ENCODE data around the gene NRAP. TPM values are rescaled to one million over a fixed set of nuclear protein-coding genes. Genes with fewer than 3 reads are reported as not detected.
A peak's percentile ranks its signal among the peaks of the same experiment; 100 is the strongest.

NRAP gene
- total RNA-seq, 1 donor from 2014 or later: not detected

DNA sequence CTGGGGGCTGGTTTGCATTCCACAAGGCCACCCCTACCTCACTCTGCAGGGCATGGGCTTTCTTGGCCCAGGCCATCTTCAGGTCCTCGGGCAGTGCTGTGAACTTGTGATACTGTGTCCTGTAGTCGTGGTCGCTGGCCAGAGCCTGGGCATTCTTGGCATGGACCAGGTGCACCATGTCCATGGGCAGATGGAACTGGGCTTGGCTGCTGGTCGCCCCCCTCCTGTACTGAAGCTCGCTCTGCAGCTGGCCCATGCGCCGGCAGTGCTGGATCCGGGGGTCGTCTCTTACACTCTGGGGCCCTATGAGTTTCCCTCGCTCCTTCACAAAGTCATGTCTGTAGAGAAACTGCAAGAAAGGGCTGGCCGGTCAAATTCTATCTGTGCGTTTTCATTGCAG lies 59.3 kb downstream of the NRAP start:
- peaks cover 20% of the 10 kb centered on the region for H3F3A ChIP-seq (ENCODE audit: low read depth)
- H2AFZ ChIP-seq (replicated peaks): no peak overlapping the region
- no peak overlapping the region for H3K4me2 ChIP-seq
- peak overlapping the region; percentile 8 for H3K27ac Mint-ChIP-seq
- no peak overlapping the region for H3K27ac ChIP-seq
- H3K36me3 Mint-ChIP-seq: no peaks in the 10 kb centered on the region
- no peaks in the 10 kb centered on the region for H3K27me3 ChIP-seq
- H4K20me1 ChIP-seq (ENCODE audit: low read depth): peaks cover 2% of the 10 kb centered on the region
- H3K27me3 Mint-ChIP-seq (ENCODE audit: insufficient read depth, low read depth): peaks cover 7% of the 10 kb centered on the region
- H3K9ac ChIP-seq: no peak overlapping the region
- TF ChIP-seq CTCF (IDR thresholded peaks at IDR 0.05) (no peak), EZH2phosphoT487 (IDR thresholded peaks at IDR 0.05) (no peak), EZH2 (IDR thresholded peaks at IDR 0.05) (no peak)
- DNase-seq (ENCODE audit: low spot score): no peak
- no peaks in the 10 kb centered on the region for H3K9me3 ChIP-seq (ENCODE audit: low read depth)
- peaks cover 30% of the 10 kb centered on the region for H3K4me1 Mint-ChIP-seq
- no peaks in the 10 kb centered on the region for H3K9me3 Mint-ChIP-seq
- no peak overlapping the region for H3K4me3 ChIP-seq
- H3K36me3 ChIP-seq: no peaks in the 10 kb centered on the region
- no peaks in the 10 kb centered on the region for H3K79me2 ChIP-seq (ENCODE audit: low read depth)
- peaks cover 4% of the 10 kb centered on the region for H3K4me1 ChIP-seq
- no peak overlapping the region for H3K4me3 Mint-ChIP-seq

DNA sequence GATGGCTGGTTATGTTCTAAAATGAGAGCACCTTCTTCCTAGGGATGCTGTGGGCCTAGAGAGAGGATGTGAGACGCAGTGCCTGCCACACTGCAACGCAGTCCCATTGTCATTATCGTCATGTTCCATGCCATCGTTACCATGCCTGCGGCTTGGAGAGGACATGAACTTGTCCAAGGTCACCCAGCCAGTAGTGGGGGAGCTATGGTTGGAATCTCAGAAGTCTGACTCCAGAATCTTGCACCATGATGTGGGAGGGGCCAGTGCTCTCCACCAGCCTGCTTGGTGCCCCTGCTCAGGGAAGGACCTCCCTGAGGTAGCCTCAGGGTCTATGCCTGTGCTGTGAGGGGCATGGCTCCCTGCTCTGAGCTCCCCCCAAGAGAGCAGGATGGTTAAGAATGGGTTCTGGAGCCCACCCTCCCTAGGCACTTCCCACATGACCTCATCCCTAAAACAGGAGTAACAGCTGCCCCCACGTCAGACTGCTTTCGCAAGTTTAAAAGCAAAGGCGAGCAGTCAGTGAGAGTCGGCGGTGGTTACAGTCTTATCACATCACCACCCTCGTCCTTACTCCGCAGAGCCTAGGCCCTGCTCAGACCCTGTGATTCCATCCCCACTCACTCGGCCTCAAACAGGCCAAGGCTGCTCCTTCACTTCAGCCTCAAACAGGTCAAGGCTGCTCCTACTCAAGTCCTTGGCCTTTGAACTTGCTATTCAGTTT lies 60.6 kb downstream of the NRAP start:
- Histone ChIP-seq H3K36me3 (no peaks in the 10 kb centered on the region), H3K4me1 (no peaks in the 10 kb centered on the region), H3F3A (ENCODE audit: low read depth) (peaks cover 7% of the 10 kb centered on the region), H3K27ac (no peak overlapping the region), H3K9ac (no peak overlapping the region), H3K9me3 (ENCODE audit: low read depth) (no peaks in the 10 kb centered on the region), H3K79me2 (ENCODE audit: low read depth) (no peaks in the 10 kb centered on the region), H3K4me3 (no peak overlapping the region), H3K27me3 (no peaks in the 10 kb centered on the region), H2AFZ (replicated peaks) (no peak overlapping the region), H3K4me2 (no peak overlapping the region), H4K20me1 (ENCODE audit: low read depth) (no peaks in the 10 kb centered on the region)
- Mint-ChIP-seq H3K4me3 (no peak overlapping the region), H3K27ac (peak overlapping the region; percentile 58), H3K27me3 (ENCODE audit: insufficient read depth, low read depth) (peaks cover 7% of the 10 kb centered on the region), H3K4me1 (peaks cover 26% of the 10 kb centered on the region), H3K9me3 (no peaks in the 10 kb centered on the region), H3K36me3 (no peaks in the 10 kb centered on the region)
- TF ChIP-seq EZH2 (IDR thresholded peaks at IDR 0.05): no peak
- TF ChIP-seq CTCF (IDR thresholded peaks at IDR 0.05): no peak
- TF ChIP-seq EZH2phosphoT487 (IDR thresholded peaks at IDR 0.05): no peak
- DNase-seq (ENCODE audit: low spot score): no peak

DNA sequence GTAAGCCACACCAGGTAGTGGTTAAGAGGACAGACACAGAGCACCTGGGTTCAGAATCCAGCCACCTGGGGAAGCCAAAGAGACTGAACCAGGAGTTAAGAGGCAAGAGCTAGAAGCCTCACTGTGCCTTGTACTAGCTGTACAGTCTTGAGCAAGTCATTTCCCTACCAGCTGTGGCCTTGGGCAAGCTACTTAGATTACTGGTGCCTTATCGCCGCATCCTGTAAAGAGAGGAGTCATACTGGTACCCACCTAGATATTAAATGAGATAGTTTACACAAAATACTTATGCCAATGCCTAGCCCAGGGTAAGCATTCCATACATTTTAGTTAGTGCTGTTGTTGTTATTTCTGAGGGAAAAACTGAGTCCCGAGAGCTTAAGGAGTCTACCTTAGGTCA lies 63.3 kb downstream of the NRAP start:
- Mint-ChIP-seq H3K27me3 (ENCODE audit: insufficient read depth, low read depth) (peaks cover 5% of the 10 kb centered on the region), H3K36me3 (no peaks in the 10 kb centered on the region)
- H3K36me3 ChIP-seq: no peaks in the 10 kb centered on the region

More for the DNA sequence above, 63.3 kb downstream of the NRAP start:
- no peaks in the 10 kb centered on the region for H3K4me1 ChIP-seq
- no peaks in the 10 kb centered on the region for H3F3A ChIP-seq (ENCODE audit: low read depth)
- H3K27me3 ChIP-seq: peaks cover 7% of the 10 kb centered on the region
- no peak overlapping the region for H3K27ac ChIP-seq
- no peaks in the 10 kb centered on the region for H3K79me2 ChIP-seq (ENCODE audit: low read depth)
- no peak overlapping the region for H3K9ac ChIP-seq
- no peak for DNase-seq (ENCODE audit: low spot score)
- no peaks in the 10 kb centered on the region for H3K9me3 Mint-ChIP-seq
- no peaks in the 10 kb centered on the region for H4K20me1 ChIP-seq (ENCODE audit: low read depth)
- H3K9me3 ChIP-seq (ENCODE audit: low read depth): no peaks in the 10 kb centered on the region
- no peak overlapping the region for H3K4me3 Mint-ChIP-seq
- H3K4me3 ChIP-seq: no peak overlapping the region
- H3K27ac Mint-ChIP-seq: no peak overlapping the region
- H2AFZ ChIP-seq (replicated peaks): no peak overlapping the region
- no peak overlapping the region for H3K4me2 ChIP-seq
- TF ChIP-seq CTCF (IDR thresholded peaks at IDR 0.05): no peak
- TF ChIP-seq EZH2phosphoT487 (IDR thresholded peaks at IDR 0.05): no peak
- no peak for TF ChIP-seq EZH2 (IDR thresholded peaks at IDR 0.05)
- peaks cover 16% of the 10 kb centered on the region for H3K4me1 Mint-ChIP-seq
